ENCODE results near the gene POFUT2. TPM values are rescaled to one million over a fixed set of nuclear protein-coding genes. Genes with fewer than 3 reads are reported as not detected.
"Not testable (repeated sequence)": the region's sequence is repeated elsewhere in the genome, so short reads cannot be mapped to it uniquely, and the experiment has no call there.

Gene POFUT2
- polyA plus RNA-seq, 4 donors = 38.2 to 43.3 (median 39.4) TPM

- no peak for DNase-seq (ENCODE audit: low read depth in 4 of 4, low spot score in 3 of 4)
Measured at GRCh38 chr21:45313015-45313414, 25.3 kb upstream of the POFUT2 start.

- no peak for DNase-seq (ENCODE audit: low read depth in 4 of 4, low spot score in 3 of 4)
Measured at GRCh38 chr21:45312296-45312695, 24.6 kb upstream of the POFUT2 start.

GRCh38 chr21:45310459-45310858, 22.8 kb upstream of the POFUT2 start:
- no peak for DNase-seq (ENCODE audit: low read depth in 4 of 4, low spot score in 3 of 4)

GRCh38 chr21:45309987-45310381, 22.3 kb upstream of the POFUT2 start:
- no peak for DNase-seq (ENCODE audit: low read depth in 4 of 4, low spot score in 3 of 4)

DNA sequence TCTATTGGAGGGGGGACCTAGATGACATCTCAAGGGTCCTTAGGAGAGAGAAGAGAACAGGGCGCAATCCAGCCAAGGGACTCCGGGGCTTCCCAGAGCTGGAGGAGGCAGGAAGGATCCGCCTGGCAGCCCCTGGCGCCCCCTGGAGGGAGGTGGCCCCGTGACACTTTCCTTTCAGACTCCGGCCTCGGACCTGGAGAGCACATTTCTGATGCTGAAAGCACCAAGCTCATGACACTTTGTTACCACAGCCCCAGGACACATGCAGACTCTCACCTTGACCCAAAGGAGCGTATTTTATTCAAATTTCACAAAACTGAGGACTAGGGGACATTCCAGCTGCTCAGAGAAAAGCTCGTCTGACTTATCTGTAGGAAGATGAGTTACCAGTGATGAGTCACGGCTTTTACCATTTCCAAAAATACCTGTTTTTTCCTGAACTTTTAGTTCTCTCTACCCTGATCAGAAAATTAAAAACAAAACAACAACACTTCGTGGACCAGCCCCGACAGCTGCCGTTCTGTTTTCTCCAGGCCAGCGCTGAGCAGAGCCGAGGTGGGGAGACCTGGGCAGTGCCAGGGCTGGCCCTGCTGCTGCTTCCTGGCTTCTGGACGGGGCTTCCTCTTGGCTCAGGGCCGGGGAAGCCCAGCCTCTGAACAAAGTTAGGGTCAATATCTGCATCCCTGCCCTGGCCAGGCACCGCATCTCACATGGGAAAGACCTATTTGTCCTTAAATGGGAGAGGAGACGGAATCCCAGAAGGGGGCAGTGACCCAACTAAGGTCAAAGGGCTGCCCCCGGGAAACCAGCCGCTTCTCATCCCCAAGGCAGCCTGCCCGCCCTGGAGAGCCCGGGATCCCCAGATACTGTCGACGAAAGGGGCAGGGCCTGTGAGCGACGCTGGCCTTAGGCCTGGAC, 21.6 kb upstream of the POFUT2 start:
- DNase-seq (ENCODE audit: low read depth in 4 of 4, low spot score in 3 of 4) = no peak

DNA sequence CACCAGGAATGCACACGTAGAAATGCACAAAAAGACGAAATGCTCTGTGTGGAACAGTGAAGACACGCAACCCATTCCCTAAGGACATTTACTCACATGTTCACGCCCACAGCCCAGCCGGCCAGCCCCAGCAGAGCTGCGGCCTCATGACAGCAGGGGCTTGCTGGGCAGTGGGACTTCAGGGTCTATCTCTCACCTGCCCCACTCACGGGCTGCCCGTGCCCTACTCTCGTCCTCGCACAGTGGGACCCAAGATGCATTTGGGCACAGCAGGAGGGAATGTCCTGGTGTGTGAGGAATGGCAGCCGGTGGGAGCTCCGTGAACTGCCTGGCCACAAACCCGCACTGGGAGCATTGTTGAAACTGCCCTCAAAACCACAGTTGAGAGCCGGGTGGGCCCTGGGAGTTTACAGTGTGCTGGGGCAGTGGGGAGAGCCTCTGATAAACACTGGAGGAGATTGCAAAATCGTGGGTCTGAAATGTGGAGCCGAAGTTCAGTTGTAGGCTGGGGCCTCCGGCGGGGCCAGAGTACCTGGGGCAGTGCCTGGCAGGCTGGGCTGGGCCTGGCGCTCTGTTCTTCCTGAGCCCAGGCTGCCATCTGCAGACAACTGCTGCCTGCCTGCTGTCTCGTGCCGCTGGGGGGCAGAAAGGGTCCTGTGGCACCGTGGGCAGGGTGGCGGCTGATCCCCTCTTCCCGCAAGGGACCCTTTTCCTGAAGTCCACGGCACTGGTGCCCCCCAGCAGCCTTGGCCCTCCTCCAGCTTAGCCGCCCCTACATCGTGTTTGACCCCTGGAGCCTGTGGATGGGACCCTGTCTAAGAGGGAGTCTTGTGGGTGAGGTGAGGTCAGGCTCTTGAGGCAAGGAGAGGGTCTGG, 20.7 kb upstream of the POFUT2 start:
- no peak for DNase-seq (ENCODE audit: low read depth in 4 of 4, low spot score in 3 of 4)

DNA sequence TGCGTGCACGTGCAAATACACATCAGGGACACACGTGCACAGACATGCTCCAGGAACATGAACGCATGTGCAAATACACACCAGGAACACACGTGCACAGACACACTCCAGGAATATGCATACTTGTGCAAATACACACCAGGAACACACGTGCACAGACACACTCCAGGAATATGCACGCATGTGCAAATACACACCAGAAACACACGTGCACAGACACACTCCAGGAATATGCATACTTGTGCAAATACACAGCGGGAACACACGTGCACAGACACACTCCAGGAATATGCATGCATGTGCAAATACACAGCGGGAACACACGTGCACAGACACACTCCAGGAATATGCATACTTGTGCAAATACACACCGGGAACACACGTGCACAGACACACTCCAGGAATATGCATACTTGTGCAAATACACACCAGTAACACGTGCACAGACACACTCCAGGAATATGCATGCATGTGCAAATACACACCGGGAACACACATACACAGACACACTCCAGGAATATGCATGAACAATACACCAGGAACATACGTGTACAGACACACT, 20.0 kb upstream of the POFUT2 start:
- not testable (repeated sequence) for DNase-seq (ENCODE audit: low read depth in 4 of 4, low spot score in 3 of 4)

DNA sequence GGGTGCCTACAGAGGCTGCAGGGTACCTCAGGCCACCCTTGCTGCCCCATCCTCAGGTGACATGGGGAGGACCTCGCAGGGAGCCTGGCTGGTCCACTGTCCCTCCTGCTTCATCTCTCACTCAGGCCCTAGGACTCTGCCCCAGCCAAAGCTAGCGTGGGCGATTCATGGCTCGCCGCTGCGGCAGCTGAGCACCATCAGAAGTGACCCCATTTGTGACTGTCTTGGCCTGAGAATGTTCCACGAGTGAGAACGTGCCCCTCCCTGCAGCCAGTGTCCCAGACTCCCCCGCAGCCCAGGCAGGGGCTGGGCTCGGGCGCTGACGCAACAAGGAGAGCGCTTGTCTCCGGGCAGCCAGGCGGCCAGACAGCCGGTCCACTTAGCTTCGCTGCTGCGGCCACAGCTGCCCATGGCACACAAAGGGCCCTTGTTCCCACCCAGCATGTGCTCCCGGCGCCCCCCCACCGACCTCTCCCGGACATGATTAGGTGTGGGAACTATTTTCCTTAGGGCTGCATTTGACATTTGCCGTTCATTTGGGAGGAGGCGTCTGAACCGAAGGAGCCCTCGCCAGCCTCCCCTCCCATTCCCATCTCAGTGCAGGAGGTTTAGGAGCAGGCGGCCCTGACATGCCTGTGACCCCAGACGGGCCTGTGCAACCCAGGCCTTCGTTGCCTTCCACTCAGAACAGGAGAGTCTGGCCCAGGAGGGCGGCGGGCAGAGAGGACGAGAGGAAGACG, 19.3 kb upstream of the POFUT2 start:
- peak in 1 of 4 donors; percentile 76 for DNase-seq (ENCODE audit: low read depth in 4 of 4, low spot score in 3 of 4)

DNA sequence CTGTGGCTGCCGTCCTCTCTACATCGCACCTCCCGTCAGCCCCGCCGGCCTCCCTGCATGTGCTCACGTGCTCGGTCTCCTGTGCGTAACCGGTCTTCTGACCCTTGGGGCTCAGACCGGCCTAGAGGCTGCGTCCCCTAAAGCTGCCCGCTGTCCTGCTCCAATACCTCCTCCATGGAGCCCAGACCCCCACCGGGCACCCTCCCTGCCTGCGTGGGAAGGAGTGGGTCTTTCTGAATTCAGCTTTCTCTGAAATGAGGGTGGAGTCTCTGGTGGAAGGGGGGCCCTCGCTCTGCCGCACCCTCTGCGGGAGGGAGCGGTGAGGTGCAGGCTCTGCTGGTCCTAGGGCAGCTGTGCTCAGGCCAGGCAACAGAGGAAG, 18.7 kb upstream of the POFUT2 start:
- DNase-seq (ENCODE audit: low read depth in 4 of 4, low spot score in 3 of 4) = no peak

- DNase-seq (ENCODE audit: low read depth in 4 of 4, low spot score in 3 of 4) = no peak
Measured at GRCh38 chr21:45305836-45306235, 18.1 kb upstream of the POFUT2 start.

DNA sequence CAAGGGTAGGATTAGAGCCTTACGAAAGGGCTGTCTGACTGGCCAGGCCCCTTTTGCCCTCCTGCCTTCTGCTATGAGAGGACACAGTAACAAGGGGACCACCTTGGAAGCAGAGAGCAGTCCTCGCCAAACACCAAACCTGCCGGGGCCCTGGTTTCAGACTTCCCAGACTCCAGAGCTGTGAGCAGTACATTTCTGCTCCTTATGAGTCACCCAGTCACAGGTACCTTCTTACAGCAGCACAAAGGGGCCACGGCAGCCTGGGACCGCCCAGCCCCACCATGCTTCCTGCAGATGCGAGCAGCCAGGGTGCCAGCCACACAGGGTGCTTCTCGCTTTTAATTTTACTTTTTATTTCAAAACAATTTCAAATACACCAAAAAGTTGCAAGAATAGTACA, 17.2 kb upstream of the POFUT2 start:
- DNase-seq (ENCODE audit: low read depth in 4 of 4, low spot score in 3 of 4) = no peak

DNA sequence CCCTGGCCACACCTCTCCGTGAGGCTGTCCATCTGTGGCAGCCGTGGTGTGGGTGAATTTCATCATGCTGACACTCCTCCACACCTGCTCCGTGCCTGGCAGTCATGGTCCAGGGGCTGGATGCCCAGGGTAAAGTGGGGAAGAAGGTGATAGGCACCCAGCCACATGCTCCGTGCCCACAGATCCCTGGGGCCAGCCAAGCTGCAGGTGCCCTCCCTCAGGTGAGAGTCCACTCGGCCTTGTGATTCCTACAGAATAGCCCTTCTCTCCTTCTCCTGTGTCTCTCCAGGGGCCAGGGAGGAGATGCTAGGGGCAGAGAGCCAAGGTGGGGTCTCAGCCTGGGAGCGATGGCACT, 16.8 kb upstream of the POFUT2 start:
- no peak for DNase-seq (ENCODE audit: low read depth in 4 of 4, low spot score in 3 of 4)

GRCh38 chr21:45303751-45304475, 16.2 kb upstream of the POFUT2 start:
- DNase-seq (ENCODE audit: low read depth in 4 of 4, low spot score in 3 of 4) = no peak

GRCh38 chr21:45303091-45303615, 15.5 kb upstream of the POFUT2 start:
- no peak for DNase-seq (ENCODE audit: low read depth in 4 of 4, low spot score in 3 of 4)

GRCh38 chr21:45302082-45303061, 14.7 kb upstream of the POFUT2 start:
- no peak for DNase-seq (ENCODE audit: low read depth in 4 of 4, low spot score in 3 of 4)

- DNase-seq (ENCODE audit: low read depth in 4 of 4, low spot score in 3 of 4) = no peak
Measured at GRCh38 chr21:45301521-45302081, 13.9 kb upstream of the POFUT2 start.

- no peak for DNase-seq (ENCODE audit: low read depth in 4 of 4, low spot score in 3 of 4)
Measured at GRCh38 chr21:45300786-45301520, 13.3 kb upstream of the POFUT2 start.
